Tibial nerve (tissue), 4 donors: Measurements from ENCODE around the gene PPHLN1. TPM values are rescaled to one million over a fixed set of nuclear protein-coding genes. Genes with fewer than 3 reads are reported as not detected.

Experiments
- DNase-seq, 2 donors: peaks; one replicate each; pipeline ENCODE4 v3.0.0-alpha.2; 2019; ENCODE audit warnings: low spot score in 2 of 2
- H3K27ac ChIP-seq, 4 donors: fragments of 200-600 bp; sonication (generic) in 3 of 4; one replicate each; pipeline ENCODE4 v1.5.1; 2017 to 2019; ENCODE audit warnings: mild to moderate bottlenecking in 1 of 4
- H3K27me3 ChIP-seq, 2 donors: fragments of 200-600 bp; sonication (generic) in 1 of 2; one replicate each; pipeline versions ENCODE4 v1.5.1 to v1.6.0; 2017 to 2019
- H3K36me3 ChIP-seq, 3 donors: fragments of 200-600 bp; sonication (generic); one replicate each; pipeline ENCODE4 v1.5.1; 2018 to 2019
- H3K4me1 ChIP-seq, 4 donors: fragments of 200-600 bp; sonication (generic) in 3 of 4; one replicate each; pipeline ENCODE4 v1.5.1; 2017 to 2019
- H3K4me3 ChIP-seq, 4 donors: fragments of 200-600 bp; sonication (generic) in 3 of 4; one replicate each; pipeline ENCODE4 v1.5.1; 2017 to 2019; ENCODE audit warnings: mild to moderate bottlenecking in 1 of 4, moderate library complexity in 1 of 4
- H3K9me3 ChIP-seq, 4 donors: fragments of 200-600 bp; sonication (generic) in 3 of 4; one replicate each; pipeline ENCODE4 v1.5.1; 2017 to 2019
- EP300 ChIP-seq, 2 donors: sonication (generic); formaldehyde crosslinking; IDR thresholded peaks; one replicate each; pipeline ENCODE4 v1.6.1; 2017; ENCODE audit warnings: antibody characterized with exemption in 2 of 2, mild to moderate bottlenecking in 1 of 2
- POLR2A ChIP-seq, 2 donors: fragments of 450-650 bp; IDR thresholded peaks; one replicate each; pipeline ENCODE4 v1.6.1; 2017; ENCODE audit warnings: antibody characterized with exemption in 2 of 2, mild to moderate bottlenecking in 2 of 2, moderate library complexity in 2 of 2
- WGBS, 2 donors: methylation state at CpG; one replicate each; pipeline ENCODE4 v1.1.5; 2018; 5-methylcytosine and 5-hydroxymethylcytosine counted together
- total RNA-seq, 4 donors: library from RNA; depleted of rRNA; stranded (reverse); fragments of >200 nt; gene quantifications; one replicate each; pipeline ENCODE4 v1.1.0, GENCODE V29; 2016
- TF ChIP-seq, protein P1 (sequence below), 5 experiments: fragments of 200-600 bp in 3 of 5; fragments of 450-650 bp in 2 of 5; sonication (generic) in 3 of 5; IDR thresholded peaks; one replicate each; pipeline ENCODE4 v1.5.1; 2016 to 2019; ENCODE audit warnings: antibody characterized with exemption in 5 of 5, mild to moderate bottlenecking in 3 of 5, moderate library complexity in 2 of 5

PPHLN1 gene
- total RNA-seq, 4 donors from 2014 or later, result 38.6 to 64.5 (median 51.7) TPM

DNA sequence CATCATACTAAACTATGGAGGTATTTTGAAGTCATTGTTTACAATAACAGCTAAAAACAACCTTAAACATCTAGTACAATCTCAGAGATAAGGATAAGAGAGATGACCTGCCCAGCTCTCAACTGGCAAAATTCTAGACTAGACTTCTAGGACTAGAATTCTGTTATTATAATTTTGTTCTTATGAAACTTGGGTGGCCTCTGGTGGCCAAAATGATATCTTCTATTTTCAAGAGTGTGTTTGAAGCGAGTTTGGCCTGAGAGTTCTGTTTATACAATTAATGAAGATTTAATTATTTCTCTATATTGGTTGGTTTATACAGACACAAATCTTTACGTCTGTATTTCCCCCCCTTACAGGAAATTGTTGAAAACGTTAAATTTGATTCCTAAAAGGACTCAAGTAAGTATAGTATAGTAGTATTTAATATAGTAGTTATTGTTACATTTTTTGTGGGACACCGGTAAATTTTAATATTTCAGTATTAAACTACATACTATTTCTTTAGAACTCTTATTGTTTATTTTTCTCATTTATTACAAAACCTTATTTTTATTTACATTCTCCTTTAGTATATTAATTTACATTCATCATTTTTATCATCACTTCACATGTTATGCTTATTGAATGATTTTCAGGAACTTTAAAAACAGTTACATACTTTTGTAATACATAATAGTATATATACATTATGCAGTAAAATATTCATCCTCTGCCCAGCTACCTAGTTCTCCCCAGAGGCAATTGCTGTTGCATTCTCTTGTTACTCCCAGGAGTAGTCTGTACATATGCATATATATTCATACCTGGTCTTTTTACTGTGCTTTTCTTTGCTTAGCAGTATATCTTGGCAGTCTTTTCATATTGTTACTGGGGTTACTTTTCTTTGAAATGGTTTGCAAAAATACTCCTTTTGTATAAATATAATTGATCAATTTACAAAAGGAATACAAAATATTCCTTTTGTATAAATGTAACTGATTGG lies 6.6 kb downstream of the PPHLN1 start:
- Histone ChIP-seq H3K4me1 (peaks cover 0 to 36% (median 3%) of the 10 kb centered on the region in 4 donors), H3K27me3 (no peaks in the 10 kb centered on the region), H3K27ac (no peak overlapping the region), H3K4me3 (no peak overlapping the region), H3K36me3 (peaks cover 0 to 16% (median 0%) of the 10 kb centered on the region in 3 donors), H3K9me3 (no peaks in the 10 kb centered on the region)
- WGBS, 2 donors, result 36 to 39% methylated on average over 4 of the region's 4 CpGs
- TF ChIP-seq EP300 (IDR thresholded peaks at IDR 0.05), result no peak
- TF ChIP-seq, protein P1, sequence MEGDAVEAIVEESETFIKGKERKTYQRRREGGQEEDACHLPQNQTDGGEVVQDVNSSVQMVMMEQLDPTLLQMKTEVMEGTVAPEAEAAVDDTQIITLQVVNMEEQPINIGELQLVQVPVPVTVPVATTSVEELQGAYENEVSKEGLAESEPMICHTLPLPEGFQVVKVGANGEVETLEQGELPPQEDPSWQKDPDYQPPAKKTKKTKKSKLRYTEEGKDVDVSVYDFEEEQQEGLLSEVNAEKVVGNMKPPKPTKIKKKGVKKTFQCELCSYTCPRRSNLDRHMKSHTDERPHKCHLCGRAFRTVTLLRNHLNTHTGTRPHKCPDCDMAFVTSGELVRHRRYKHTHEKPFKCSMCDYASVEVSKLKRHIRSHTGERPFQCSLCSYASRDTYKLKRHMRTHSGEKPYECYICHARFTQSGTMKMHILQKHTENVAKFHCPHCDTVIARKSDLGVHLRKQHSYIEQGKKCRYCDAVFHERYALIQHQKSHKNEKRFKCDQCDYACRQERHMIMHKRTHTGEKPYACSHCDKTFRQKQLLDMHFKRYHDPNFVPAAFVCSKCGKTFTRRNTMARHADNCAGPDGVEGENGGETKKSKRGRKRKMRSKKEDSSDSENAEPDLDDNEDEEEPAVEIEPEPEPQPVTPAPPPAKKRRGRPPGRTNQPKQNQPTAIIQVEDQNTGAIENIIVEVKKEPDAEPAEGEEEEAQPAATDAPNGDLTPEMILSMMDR (IDR thresholded peaks at IDR 0.05), result peak; percentile 41 to 73 (median 61)
- peak in 1 of 2 donors; percentile 75 for DNase-seq

DNA sequence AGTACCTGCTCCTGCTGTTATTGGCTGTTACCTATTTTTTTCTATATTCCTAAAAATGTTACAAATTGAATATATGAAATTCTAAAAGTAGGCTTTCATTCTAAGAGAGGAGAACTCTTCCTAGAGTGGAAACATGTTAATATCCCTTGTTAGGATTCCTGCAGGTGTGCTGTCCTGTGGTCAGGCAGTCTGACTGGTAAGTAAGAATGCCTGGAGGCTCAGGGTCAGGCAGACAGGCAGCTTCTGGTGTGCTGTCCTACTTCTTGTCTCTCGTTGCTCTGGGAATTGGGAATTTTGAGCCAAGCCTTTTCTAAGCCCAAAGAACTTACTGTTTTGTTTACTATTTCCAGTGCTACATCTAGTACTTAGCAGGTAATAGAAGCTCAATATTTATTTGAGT lies 10.3 kb downstream of the PPHLN1 start:
- Histone ChIP-seq H3K27ac (no peak overlapping the region), H3K9me3 (no peaks in the 10 kb centered on the region), H3K27me3 (no peaks in the 10 kb centered on the region), H3K4me3 (no peak overlapping the region), H3K4me1 (peaks cover 0 to 15% (median 0%) of the 10 kb centered on the region in 4 donors), H3K36me3 (peaks cover 0 to 30% (median 0%) of the 10 kb centered on the region in 3 donors)
- 64 to 69% methylated on average over 1 of the region's 1 CpG for WGBS, 2 donors
- DNase-seq, result no peak
- TF ChIP-seq POLR2A (IDR thresholded peaks at IDR 0.05), result no peak

DNA sequence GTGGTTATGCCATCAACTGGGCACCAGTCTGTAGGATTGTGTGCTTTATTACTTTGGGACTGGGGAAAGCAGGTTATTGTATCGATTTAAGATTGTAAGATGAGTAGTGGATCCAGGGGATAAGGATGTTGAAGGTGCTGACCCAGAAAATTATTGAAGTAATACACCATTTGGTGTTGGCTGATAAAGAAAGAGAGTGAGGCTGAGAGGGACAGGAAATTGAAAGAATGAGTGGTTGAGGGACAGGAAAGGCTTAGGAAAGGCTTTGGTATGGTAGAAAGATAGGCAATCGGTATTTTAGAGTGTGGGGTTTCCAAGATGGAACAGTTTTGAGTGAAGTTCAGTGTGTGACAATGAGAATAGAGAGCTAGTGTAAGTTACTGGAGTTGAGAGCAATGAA lies 12.3 kb downstream of the PPHLN1 start:
- no peaks in the 10 kb centered on the region for H3K9me3 ChIP-seq
- no peaks in the 10 kb centered on the region for H3K27me3 ChIP-seq
- peaks cover 0 to 39% (median 0%) of the 10 kb centered on the region in 3 donors for H3K36me3 ChIP-seq
- WGBS, 2 donors, result 88 to 94% methylated on average over 2 of the region's 2 CpGs
- no peak overlapping the region for H3K27ac ChIP-seq
- no peak overlapping the region for H3K4me3 ChIP-seq
- TF ChIP-seq, protein P1 (IDR thresholded peaks at IDR 0.05), result no peak
- TF ChIP-seq POLR2A (IDR thresholded peaks at IDR 0.05) (no peak), EP300 (IDR thresholded peaks at IDR 0.05) (no peak)
- H3K4me1 ChIP-seq, result peaks cover 0 to 8% (median 0%) of the 10 kb centered on the region in 4 donors
- DNase-seq, result no peak

DNA sequence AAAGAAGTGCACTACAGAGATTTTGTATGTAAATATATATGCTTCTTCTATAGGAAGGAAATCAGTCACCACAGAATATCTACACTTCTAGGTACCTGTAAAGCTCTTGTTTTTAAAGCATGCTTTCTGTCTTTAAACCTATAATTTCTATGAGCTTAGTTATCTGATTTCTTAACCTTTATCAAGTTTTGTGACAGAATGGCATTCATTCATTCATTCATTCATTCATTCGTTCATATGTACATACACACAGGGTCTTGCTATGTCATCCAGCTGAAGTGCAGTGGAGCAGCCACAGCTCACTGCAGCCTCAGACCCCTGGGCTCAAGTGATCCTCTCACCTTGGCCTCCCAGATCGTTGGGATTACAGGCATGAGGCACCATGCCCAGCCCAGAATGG lies 16.1 kb downstream of the PPHLN1 start:
- Histone ChIP-seq H3K4me3 (no peak overlapping the region), H3K36me3 (peaks cover 0 to 28% (median 0%) of the 10 kb centered on the region in 3 donors), H3K4me1 (peaks cover 0 to 8% (median 0%) of the 10 kb centered on the region in 4 donors), H3K27me3 (no peaks in the 10 kb centered on the region), H3K9me3 (no peaks in the 10 kb centered on the region), H3K27ac (no peak overlapping the region)
- DNase-seq, result no peak
- TF ChIP-seq EP300 (IDR thresholded peaks at IDR 0.05) (no peak), POLR2A (IDR thresholded peaks at IDR 0.05) (no peak)
- TF ChIP-seq, protein P1 (IDR thresholded peaks at IDR 0.05), result no peak
- WGBS, 2 donors, result 68 to 75% methylated on average over 2 of the region's 2 CpGs

DNA sequence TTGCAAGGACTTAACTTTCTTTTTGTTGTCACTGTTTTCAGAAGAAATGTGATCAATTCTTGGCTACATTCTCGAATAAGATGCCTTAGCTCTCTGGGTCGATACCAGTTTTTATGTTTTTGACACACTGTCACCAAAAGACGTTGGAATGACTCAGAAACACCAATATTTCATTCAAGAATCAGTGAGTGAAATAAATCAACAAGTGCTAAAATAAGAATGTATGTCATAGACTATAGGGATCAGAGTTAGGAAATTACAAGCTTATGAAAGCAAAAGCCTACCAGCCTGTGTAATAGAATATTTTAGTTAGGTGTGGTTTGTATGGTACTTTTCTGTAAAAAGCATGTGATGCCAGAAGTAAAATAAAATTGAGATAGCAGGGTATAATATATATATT lies 17.8 kb downstream of the PPHLN1 start:
- WGBS, 2 donors, result 55 to 66% methylated on average over 3 of the region's 3 CpGs
- Histone ChIP-seq H3K9me3 (no peaks in the 10 kb centered on the region), H3K4me3 (no peak overlapping the region), H3K36me3 (peaks cover 0 to 13% (median 0%) of the 10 kb centered on the region in 3 donors), H3K27ac (no peak overlapping the region), H3K4me1 (peaks cover 0 to 8% (median 0%) of the 10 kb centered on the region in 4 donors), H3K27me3 (no peaks in the 10 kb centered on the region)
- no peak for DNase-seq
- TF ChIP-seq EP300 (IDR thresholded peaks at IDR 0.05), result no peak
- TF ChIP-seq, protein P1 (IDR thresholded peaks at IDR 0.05), result no peak
- no peak for TF ChIP-seq POLR2A (IDR thresholded peaks at IDR 0.05)
